A673 (cell line): ENCODE results near the gene SMYD3.

Source experiments
- CTCF ChIP-seq: fragments of 300-800, 200-600 bp; sonication (generic); conservative IDR thresholded peaks from 2 replicates; pipeline ENCODE4 v1.5.1; 2017; ENCODE audit warnings: low read depth, mild to moderate bottlenecking, antibody characterized with exemption, low read length, moderate library complexity, mixed read lengths
- EZH2 ChIP-seq: fragments of 200-600 bp; sonication (generic); IDR thresholded peaks from 2 replicates; pipeline ENCODE4 v1.6.1; 2017; ENCODE audit warnings: borderline replicate concordance, low read depth, mild to moderate bottlenecking, mixed read lengths, antibody characterized with exemption, low read length; ENCODE audit not compliant: poor library complexity, severe bottlenecking

DNA sequence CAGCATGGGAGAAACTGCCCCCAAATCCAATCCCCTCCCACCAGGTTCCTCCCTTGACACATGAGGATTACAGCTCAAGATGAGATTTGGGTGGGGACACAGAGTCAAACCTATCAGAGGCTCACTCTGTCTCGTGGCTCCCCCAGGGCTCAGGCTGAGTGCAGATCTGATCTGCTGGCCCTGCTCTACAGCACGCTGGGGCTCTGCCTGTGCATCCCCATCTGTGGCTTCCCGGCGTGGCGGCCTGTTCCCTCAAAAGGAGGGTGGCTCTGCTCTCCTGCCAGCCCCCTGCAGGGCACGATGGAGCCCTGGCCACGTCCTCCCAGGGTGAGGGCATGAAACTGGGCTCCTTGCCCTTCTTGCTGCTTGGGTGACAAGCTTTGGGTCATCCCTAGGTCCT lies 19.8 kb upstream of the SMYD3 start:
- TF ChIP-seq EZH2 (no peak), CTCF (no peak)
